Choroid plexus epithelial cell (primary cell): ENCODE data around the gene ACOT12.

ENCODE experiments used
- DNase-seq: peaks from one replicate; pipeline ENCODE4 v3.0.0-alpha.2; 2010; ENCODE audit warnings: low read depth
- H3K4me3 ChIP-seq: 2 replicates; pipeline ENCODE4 v1.5.1; 2011; ENCODE audit warnings: low read depth, mild to moderate bottlenecking, control low read depth, low read length, moderate library complexity
- TF ChIP-seq, protein P1 (sequence below): conservative IDR thresholded peaks from 2 replicates; pipeline ENCODE4 v1.5.1; 2011; ENCODE audit warnings: low read depth, mild to moderate bottlenecking, control low read depth, inconsistent platforms, low read length, moderate library complexity

Gene ACOT12

GRCh38 chr5:81426359-81427030, 32.6 kb upstream of the ACOT12 start:
- TF ChIP-seq, protein P1, sequence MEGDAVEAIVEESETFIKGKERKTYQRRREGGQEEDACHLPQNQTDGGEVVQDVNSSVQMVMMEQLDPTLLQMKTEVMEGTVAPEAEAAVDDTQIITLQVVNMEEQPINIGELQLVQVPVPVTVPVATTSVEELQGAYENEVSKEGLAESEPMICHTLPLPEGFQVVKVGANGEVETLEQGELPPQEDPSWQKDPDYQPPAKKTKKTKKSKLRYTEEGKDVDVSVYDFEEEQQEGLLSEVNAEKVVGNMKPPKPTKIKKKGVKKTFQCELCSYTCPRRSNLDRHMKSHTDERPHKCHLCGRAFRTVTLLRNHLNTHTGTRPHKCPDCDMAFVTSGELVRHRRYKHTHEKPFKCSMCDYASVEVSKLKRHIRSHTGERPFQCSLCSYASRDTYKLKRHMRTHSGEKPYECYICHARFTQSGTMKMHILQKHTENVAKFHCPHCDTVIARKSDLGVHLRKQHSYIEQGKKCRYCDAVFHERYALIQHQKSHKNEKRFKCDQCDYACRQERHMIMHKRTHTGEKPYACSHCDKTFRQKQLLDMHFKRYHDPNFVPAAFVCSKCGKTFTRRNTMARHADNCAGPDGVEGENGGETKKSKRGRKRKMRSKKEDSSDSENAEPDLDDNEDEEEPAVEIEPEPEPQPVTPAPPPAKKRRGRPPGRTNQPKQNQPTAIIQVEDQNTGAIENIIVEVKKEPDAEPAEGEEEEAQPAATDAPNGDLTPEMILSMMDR = no peak
- no peak overlapping the region for H3K4me3 ChIP-seq
- DNase-seq = no peak

GRCh38 chr5:81425569-81425968, 31.6 kb upstream of the ACOT12 start:
- peak; percentile 68 for DNase-seq
- H3K4me3 ChIP-seq = no peak overlapping the region
- TF ChIP-seq, protein P1 = peak; percentile 54

DNA sequence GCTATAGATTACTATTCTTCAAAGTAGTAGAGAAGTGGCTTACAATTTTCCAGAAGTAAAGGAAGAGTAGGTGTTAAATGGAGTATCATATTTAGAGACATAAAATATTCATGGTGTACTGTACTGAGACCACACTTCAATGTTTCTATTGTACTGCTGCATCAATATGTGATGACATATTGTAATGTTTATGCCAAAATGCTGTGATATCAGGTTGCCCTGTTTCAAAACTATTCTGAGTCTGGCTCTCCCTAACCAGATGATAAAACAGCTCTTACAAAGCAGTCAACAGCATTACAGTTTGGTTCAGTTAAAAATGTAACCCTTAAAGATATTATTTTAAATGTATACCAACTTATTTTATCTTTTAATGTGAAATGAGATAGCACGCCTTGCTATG, 30.8 kb upstream of the ACOT12 start:
- no peak overlapping the region for H3K4me3 ChIP-seq
- TF ChIP-seq, protein P1 = no peak
- DNase-seq = peak; percentile 76

DNA sequence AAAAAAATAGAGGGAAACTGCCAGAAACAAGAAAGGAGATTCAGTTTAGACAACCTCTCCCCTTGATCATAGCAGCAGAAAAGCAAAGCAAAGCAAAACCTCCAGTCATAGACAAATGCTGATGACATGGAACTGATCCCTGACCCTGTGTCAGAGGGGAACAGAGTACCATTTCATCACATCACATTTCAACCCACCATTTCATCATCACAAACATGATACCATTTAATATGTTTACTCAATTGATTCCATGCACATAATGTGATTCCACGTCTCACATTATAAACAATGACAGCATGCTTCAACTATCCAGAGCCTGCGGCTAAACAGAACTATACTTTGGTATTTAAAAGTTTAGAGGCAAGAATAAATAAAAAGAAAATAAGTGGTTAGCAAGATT, 28.7 kb upstream of the ACOT12 start:
- peak; percentile 95 for DNase-seq
- TF ChIP-seq, protein P1 = no peak
- no peak overlapping the region for H3K4me3 ChIP-seq

DNA sequence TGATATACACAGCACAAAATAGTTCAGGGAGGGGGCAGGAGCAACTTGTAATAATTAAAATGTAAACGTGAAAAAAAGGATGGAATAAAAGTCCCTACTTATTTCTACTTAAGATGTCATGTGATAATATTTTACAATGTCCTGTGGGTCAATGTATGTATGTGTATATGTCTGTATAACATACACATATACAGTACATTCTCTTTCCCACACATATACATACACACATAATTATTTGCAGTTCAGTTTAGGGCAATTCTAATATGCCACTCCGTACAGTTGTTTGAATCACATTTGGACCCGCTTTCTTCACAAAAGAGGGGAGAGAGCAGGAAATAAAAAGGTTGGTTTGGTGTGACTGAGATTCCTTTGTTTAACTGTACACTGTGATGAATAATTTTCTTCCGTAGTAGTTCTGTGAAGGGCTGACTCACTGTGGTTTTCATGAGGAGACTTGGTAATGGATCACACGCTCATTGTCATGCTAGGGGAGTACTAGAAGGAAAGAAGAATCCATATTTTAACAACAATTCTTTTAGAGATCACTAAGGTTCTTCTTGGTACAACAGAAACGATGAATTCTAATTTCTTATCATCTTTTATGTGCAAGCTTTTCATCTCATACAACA, 26.2 kb upstream of the ACOT12 start:
- DNase-seq = peak; percentile 95
- no peak overlapping the region for H3K4me3 ChIP-seq
- TF ChIP-seq, protein P1 = no peak

DNA sequence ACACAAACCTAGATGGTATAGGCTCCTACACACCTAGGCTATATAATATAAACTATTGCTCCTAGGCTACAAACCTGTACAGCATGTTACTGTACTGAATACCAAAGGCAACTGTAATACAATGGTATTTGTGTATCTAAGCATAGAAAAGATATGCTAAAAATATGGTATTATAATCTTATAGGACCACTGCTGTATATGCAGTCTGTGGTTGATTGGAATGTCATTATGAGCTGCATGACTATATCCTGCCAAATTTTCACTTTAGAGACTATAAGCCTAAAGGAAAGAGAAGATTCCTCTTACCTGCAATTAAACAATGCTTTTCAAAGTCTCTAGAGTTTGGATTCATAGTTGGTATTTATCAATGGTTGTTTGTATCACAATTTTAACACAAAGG, 24.7 kb upstream of the ACOT12 start:
- peak; percentile 18 for DNase-seq
- TF ChIP-seq, protein P1 = no peak
- H3K4me3 ChIP-seq = no peak overlapping the region

- TF ChIP-seq, protein P1 = no peak
- DNase-seq = peak; percentile 52
- H3K4me3 ChIP-seq = no peak overlapping the region
Observed at GRCh38 chr5:81417052-81417451, 23.1 kb upstream of the ACOT12 start.
